ENCODE results near the gene ENTREP3. TPM values are rescaled to one million over a fixed set of nuclear protein-coding genes. Genes with fewer than 3 reads are reported as not detected.
A peak's percentile ranks its signal among the peaks of the same experiment; 100 is the strongest.

Gene ENTREP3
- total and polyA plus RNA-seq, 8 donors: 6.7 to 14.4 (median 8.7) TPM

DNA sequence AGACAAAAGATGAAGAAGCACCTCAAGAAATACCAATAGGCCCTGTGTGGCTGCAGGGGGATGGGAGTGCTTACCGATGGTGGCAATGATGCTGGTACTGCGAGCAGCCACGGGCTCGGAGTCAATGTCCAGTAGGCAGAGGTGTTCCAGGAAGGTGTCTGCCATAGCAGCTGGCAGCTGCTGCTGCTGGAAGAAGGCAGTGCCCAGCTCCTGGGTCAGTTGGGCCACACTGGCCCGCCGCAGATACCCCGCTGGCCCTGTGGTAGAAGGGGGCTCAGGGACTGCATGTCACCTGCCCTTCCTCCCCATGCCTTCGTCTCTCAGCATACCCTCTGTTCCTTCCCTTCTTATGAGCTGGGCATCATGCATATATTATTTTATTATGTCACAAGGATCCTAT lies 44.7 kb upstream of the ENTREP3 start:
- Histone ChIP-seq H3K4me1 (no peaks in the 10 kb centered on the region), H3K27me3 (no peaks in the 10 kb centered on the region), H3K9me3 (no peaks in the 10 kb centered on the region), H3K4me3 (no peak overlapping the region), H3K27ac (no peak overlapping the region), H3K36me3 (no peaks in the 10 kb centered on the region)
- TF ChIP-seq, protein P1, sequence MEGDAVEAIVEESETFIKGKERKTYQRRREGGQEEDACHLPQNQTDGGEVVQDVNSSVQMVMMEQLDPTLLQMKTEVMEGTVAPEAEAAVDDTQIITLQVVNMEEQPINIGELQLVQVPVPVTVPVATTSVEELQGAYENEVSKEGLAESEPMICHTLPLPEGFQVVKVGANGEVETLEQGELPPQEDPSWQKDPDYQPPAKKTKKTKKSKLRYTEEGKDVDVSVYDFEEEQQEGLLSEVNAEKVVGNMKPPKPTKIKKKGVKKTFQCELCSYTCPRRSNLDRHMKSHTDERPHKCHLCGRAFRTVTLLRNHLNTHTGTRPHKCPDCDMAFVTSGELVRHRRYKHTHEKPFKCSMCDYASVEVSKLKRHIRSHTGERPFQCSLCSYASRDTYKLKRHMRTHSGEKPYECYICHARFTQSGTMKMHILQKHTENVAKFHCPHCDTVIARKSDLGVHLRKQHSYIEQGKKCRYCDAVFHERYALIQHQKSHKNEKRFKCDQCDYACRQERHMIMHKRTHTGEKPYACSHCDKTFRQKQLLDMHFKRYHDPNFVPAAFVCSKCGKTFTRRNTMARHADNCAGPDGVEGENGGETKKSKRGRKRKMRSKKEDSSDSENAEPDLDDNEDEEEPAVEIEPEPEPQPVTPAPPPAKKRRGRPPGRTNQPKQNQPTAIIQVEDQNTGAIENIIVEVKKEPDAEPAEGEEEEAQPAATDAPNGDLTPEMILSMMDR (IDR thresholded peaks at IDR 0.05): no peak
- no peak for ATAC-seq
- DNase-seq: no peak
- no peak for FAIRE-seq
- intact Hi-C loops (cut with DNase I): no loop called here
- WGBS, 2 donors: 86 to 90% methylated on average over 8 of the region's 8 CpGs

DNA sequence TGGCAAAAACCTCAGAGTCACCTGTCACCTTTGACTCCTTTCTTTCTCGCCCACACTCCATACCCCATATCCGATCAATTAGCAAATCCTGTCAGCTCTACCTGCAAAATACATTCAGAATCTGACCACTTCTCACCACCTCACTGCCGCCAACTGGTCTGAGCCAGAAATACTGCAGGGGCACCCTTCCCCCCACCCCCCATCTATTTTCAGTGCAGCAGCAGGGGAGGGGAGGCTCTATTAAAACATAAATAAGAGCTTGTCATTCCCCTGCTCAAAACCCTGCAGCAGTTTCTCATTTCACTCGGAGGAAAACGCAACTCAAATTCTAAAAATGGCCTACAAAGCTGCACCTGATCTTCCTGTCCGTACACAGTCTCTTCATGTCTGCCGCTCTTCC lies 42.1 kb upstream of the ENTREP3 start:
- Histone ChIP-seq H3K4me1 (no peaks in the 10 kb centered on the region), H3K27me3 (no peaks in the 10 kb centered on the region), H3K36me3 (no peaks in the 10 kb centered on the region), H3K4me3 (no peak overlapping the region), H3K9me3 (no peaks in the 10 kb centered on the region), H3K27ac (no peak overlapping the region)
- ATAC-seq: no peak
- no peak for FAIRE-seq
- DNase-seq: no peak
- intact Hi-C loops (cut with DNase I): no loop called here
- TF ChIP-seq, protein P1 (IDR thresholded peaks at IDR 0.05): no peak
- WGBS, 2 donors: 76 to 83% methylated on average over 7 of the region's 7 CpGs

DNA sequence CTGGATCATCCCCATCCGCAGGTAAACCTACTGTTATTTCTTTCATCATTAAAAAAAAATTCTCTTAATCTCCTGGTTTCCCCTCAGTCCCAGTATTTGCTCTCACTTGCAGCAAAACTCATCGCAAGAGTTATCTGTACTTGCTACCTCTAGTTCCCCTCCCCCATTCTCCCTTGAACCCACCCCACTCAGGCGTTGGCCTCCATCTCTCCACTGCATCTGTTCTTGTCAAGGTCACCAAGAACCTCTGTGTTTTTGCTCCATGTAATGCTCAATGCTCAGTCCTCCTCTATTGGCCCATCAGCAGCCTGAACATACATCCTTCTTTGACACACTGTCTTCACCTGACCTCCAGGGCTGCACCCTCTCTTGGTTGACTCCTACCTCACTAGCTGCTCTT lies 41.4 kb upstream of the ENTREP3 start:
- ATAC-seq: no peak
- Histone ChIP-seq H3K4me3 (no peak overlapping the region), H3K27ac (no peak overlapping the region), H3K27me3 (no peaks in the 10 kb centered on the region), H3K36me3 (no peaks in the 10 kb centered on the region), H3K4me1 (no peaks in the 10 kb centered on the region), H3K9me3 (no peaks in the 10 kb centered on the region)
- no peak for DNase-seq
- FAIRE-seq: no peak
- TF ChIP-seq, protein P1 (IDR thresholded peaks at IDR 0.05): no peak
- intact Hi-C loops (cut with DNase I): no loop called here
- WGBS, 2 donors: 70 to 71% methylated on average over 3 of the region's 3 CpGs

DNA sequence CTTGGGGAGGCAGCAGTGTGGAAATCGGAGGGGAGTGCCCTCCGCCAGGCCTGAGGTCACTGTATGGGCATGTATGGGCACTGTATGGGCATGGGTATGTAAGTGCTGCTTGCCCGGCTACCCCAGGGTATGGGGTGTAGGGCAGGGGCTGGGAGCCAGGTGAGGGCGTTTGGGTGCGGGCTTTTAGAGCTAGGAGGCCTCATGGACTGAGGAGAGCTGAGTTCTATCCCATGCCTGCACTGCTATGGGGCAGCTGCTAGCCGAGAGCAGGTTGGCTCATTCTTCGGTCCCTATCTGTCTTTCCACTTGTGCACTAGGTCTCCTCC lies 40.6 kb upstream of the ENTREP3 start:
- no peaks in the 10 kb centered on the region for H3K9me3 ChIP-seq
- DNase-seq: no peak
- intact Hi-C loops (cut with DNase I): no loop called here
- H3K4me3 ChIP-seq: no peak overlapping the region
- TF ChIP-seq, protein P1 (IDR thresholded peaks at IDR 0.05): no peak
- no peaks in the 10 kb centered on the region for H3K27me3 ChIP-seq
- 72 to 82% methylated on average over 7 of the region's 7 CpGs for WGBS, 2 donors
- ATAC-seq: no peak
- no peak for FAIRE-seq
- no peaks in the 10 kb centered on the region for H3K36me3 ChIP-seq
- H3K4me1 ChIP-seq: no peaks in the 10 kb centered on the region
- no peak overlapping the region for H3K27ac ChIP-seq

GRCh38 chr1:155295183-155295941 lies 40.1 kb upstream of the ENTREP3 start:
- DNase-seq (no peak), FAIRE-seq (no peak), ATAC-seq (peak in 1 of 4 donors; percentile 29)
- TF ChIP-seq, protein P1 (IDR thresholded peaks at IDR 0.05): no peak
- Histone ChIP-seq H3K4me3 (no peak overlapping the region), H3K9me3 (no peaks in the 10 kb centered on the region), H3K27ac (no peak overlapping the region), H3K27me3 (no peaks in the 10 kb centered on the region), H3K4me1 (no peaks in the 10 kb centered on the region), H3K36me3 (no peaks in the 10 kb centered on the region)
- WGBS, 2 donors: 13 to 18% methylated on average over 39 to 47 of the region's 47 CpGs
- intact Hi-C loops (cut with DNase I): no loop called here

Measured in pancreas (tissue), 10 donors.